G401.6 (cell line): ENCODE measurements around the gene SLC39A7.

ENCODE experiments used
- FAIRE-seq: peaks from 2 replicates; lab custom pipeline; 2012; peaks lifted over from hg19 to GRCh38; lab: Jason Lieb, UNC

SLC39A7 gene

GRCh38 chr6:33190504-33191107 lies 10.1 kb upstream of the SLC39A7 start:
- FAIRE-seq = no peak

GRCh38 chr6:33191383-33192104 lies 9.1 kb upstream of the SLC39A7 start:
- no peak for FAIRE-seq

- FAIRE-seq = no peak
Measured at GRCh38 chr6:33192105-33192646, 8.5 kb upstream of the SLC39A7 start, which contains the start of gene COL11A2. Gene COL11A2, minus strand, starts transcription at chr6:33192467. Its CDS starts 227 bp downstream, at chr6:33192240.

GRCh38 chr6:33192671-33193602 lies 7.7 kb upstream of the SLC39A7 start:
- no peak for FAIRE-seq

- FAIRE-seq = no peak
Measured at GRCh38 chr6:33193619-33194018, 7.0 kb upstream of the SLC39A7 start.

GRCh38 chr6:33194431-33194979 lies 6.2 kb upstream of the SLC39A7 start:
- no peak for FAIRE-seq

GRCh38 chr6:33195304-33196165 lies 5.1 kb upstream of the SLC39A7 start:
- FAIRE-seq = no peak

GRCh38 chr6:33197431-33198048 lies 3.1 kb upstream of the SLC39A7 start:
- FAIRE-seq = peak; percentile 84

GRCh38 chr6:33198159-33198852 lies 2.4 kb upstream of the SLC39A7 start:
- FAIRE-seq = no peak

GRCh38 chr6:33198853-33199436 lies 1.7 kb upstream of the SLC39A7 start:
- no peak for FAIRE-seq

- no peak for FAIRE-seq
Measured at GRCh38 chr6:33199687-33200218, 914 bp upstream of the SLC39A7 start.

- no peak for FAIRE-seq
Measured at GRCh38 chr6:33201147-33201545, 479 bp downstream of the SLC39A7 start.

- FAIRE-seq = no peak
Measured at GRCh38 chr6:33201935-33202334, 1.3 kb downstream of the SLC39A7 start.

- FAIRE-seq = no peak
Measured at GRCh38 chr6:33202799-33203198, 2.1 kb downstream of the SLC39A7 start.

- FAIRE-seq = no peak
Measured at GRCh38 chr6:33203443-33204164, 2.9 kb downstream of the SLC39A7 start.

- no peak for FAIRE-seq
Measured at GRCh38 chr6:33204165-33204414, 3.4 kb downstream of the SLC39A7 start.

GRCh38 chr6:33204415-33205190 lies 3.9 kb downstream of the SLC39A7 start, which contains the start of gene HSD17B8:
Gene HSD17B8, plus strand, starts transcription at chr6:33204655. Its CDS starts 14 bp downstream, at chr6:33204669.
- FAIRE-seq = no peak
